T-helper 1 cell treated with Interleukin-12 subunit alpha and Interleukin-12 subunit beta and Interleukin-4 antibody, amounts not matched to agents 30 μg/mL and 1 μg/mL, for 36 hours (primary cell): ENCODE measurements around the gene ORC5.

ENCODE experiments used
- H3K27ac Mint-ChIP-seq: one replicate; pipeline ENCODE4 v1.8.0; 2021; ENCODE audit warnings: mild to moderate bottlenecking, mixed read lengths
- H3K27me3 Mint-ChIP-seq: one replicate; pipeline ENCODE4 v1.8.0; 2021; ENCODE audit warnings: low read depth, mixed read lengths
- H3K36me3 Mint-ChIP-seq: one replicate; pipeline ENCODE4 v1.8.0; 2021; ENCODE audit warnings: low read depth, mixed read lengths
- H3K4me1 Mint-ChIP-seq: one replicate; pipeline ENCODE4 v1.8.0; 2021; ENCODE audit warnings: low read depth, mixed read lengths
- H3K4me3 Mint-ChIP-seq: one replicate; pipeline ENCODE4 v1.8.0; 2021; ENCODE audit warnings: mild to moderate bottlenecking, moderate library complexity, mixed read lengths
- H3K9me3 Mint-ChIP-seq: one replicate; pipeline ENCODE4 v1.8.0; 2021; ENCODE audit warnings: mixed read lengths

The ORC5 gene

GRCh38 chr7:104127204-104127603 lies 80.6 kb downstream of the ORC5 start:
- Mint-ChIP-seq H3K4me1 (no peaks in the 10 kb centered on the region), H3K27me3 (no peaks in the 10 kb centered on the region), H3K9me3 (no peaks in the 10 kb centered on the region), H3K4me3 (no peak overlapping the region), H3K27ac (no peak overlapping the region), H3K36me3 (peaks cover 21% of the 10 kb centered on the region)

- no peak overlapping the region for H3K4me3 Mint-ChIP-seq
Measured at GRCh38 chr7:104126411-104126841, 81.4 kb downstream of the ORC5 start.

GRCh38 chr7:104124893-104125477 lies 82.8 kb downstream of the ORC5 start:
- H3K27ac Mint-ChIP-seq, result no peak overlapping the region
- H3K27me3 Mint-ChIP-seq, result no peaks in the 10 kb centered on the region
- no peaks in the 10 kb centered on the region for H3K4me1 Mint-ChIP-seq
- peaks cover 6% of the 10 kb centered on the region for H3K36me3 Mint-ChIP-seq
- no peaks in the 10 kb centered on the region for H3K9me3 Mint-ChIP-seq
- H3K4me3 Mint-ChIP-seq, result no peak overlapping the region

More at GRCh38 chr7:104126411-104126841, 81.4 kb downstream of the ORC5 start:
- Mint-ChIP-seq H3K36me3 (peaks cover 17% of the 10 kb centered on the region), H3K27me3 (no peaks in the 10 kb centered on the region), H3K27ac (no peak overlapping the region), H3K9me3 (no peaks in the 10 kb centered on the region), H3K4me1 (no peaks in the 10 kb centered on the region)

GRCh38 chr7:104124469-104124868 lies 83.3 kb downstream of the ORC5 start:
- no peak overlapping the region for H3K27ac Mint-ChIP-seq
- H3K4me1 Mint-ChIP-seq, result no peaks in the 10 kb centered on the region
- no peaks in the 10 kb centered on the region for H3K27me3 Mint-ChIP-seq
- H3K9me3 Mint-ChIP-seq, result no peaks in the 10 kb centered on the region
- peaks cover 5% of the 10 kb centered on the region for H3K36me3 Mint-ChIP-seq
- H3K4me3 Mint-ChIP-seq, result no peak overlapping the region

- Mint-ChIP-seq H3K4me1 (no peaks in the 10 kb centered on the region), H3K4me3 (no peak overlapping the region), H3K27me3 (no peaks in the 10 kb centered on the region), H3K36me3 (peaks cover 2% of the 10 kb centered on the region), H3K9me3 (no peaks in the 10 kb centered on the region), H3K27ac (no peak overlapping the region)
Measured at GRCh38 chr7:104123786-104124185, 84.0 kb downstream of the ORC5 start.

GRCh38 chr7:104113788-104114187 lies 94.0 kb downstream of the ORC5 start:
- Mint-ChIP-seq H3K27me3 (peaks cover 5% of the 10 kb centered on the region), H3K4me3 (no peak overlapping the region), H3K9me3 (no peaks in the 10 kb centered on the region), H3K4me1 (no peaks in the 10 kb centered on the region), H3K27ac (no peak overlapping the region), H3K36me3 (no peaks in the 10 kb centered on the region)

GRCh38 chr7:104112623-104113022 lies 95.2 kb downstream of the ORC5 start:
- H3K4me1 Mint-ChIP-seq, result no peaks in the 10 kb centered on the region
- no peaks in the 10 kb centered on the region for H3K36me3 Mint-ChIP-seq
- peaks cover 5% of the 10 kb centered on the region for H3K27me3 Mint-ChIP-seq
- H3K9me3 Mint-ChIP-seq, result no peaks in the 10 kb centered on the region
- H3K4me3 Mint-ChIP-seq, result no peak overlapping the region
- no peak overlapping the region for H3K27ac Mint-ChIP-seq

GRCh38 chr7:104111271-104111670 lies 96.5 kb downstream of the ORC5 start:
- no peaks in the 10 kb centered on the region for H3K36me3 Mint-ChIP-seq
- no peak overlapping the region for H3K4me3 Mint-ChIP-seq
- no peaks in the 10 kb centered on the region for H3K4me1 Mint-ChIP-seq
- H3K27ac Mint-ChIP-seq, result no peak overlapping the region
- peaks cover 5% of the 10 kb centered on the region for H3K27me3 Mint-ChIP-seq
- H3K9me3 Mint-ChIP-seq, result no peaks in the 10 kb centered on the region

- Mint-ChIP-seq H3K4me3 (no peak overlapping the region), H3K9me3 (no peaks in the 10 kb centered on the region), H3K4me1 (no peaks in the 10 kb centered on the region), H3K36me3 (no peaks in the 10 kb centered on the region), H3K27ac (no peak overlapping the region), H3K27me3 (peaks cover 5% of the 10 kb centered on the region)
Measured at GRCh38 chr7:104106108-104106905, 101.5 kb downstream of the ORC5 start.

GRCh38 chr7:104098890-104099289 lies 108.9 kb downstream of the ORC5 start:
- Mint-ChIP-seq H3K27me3 (no peaks in the 10 kb centered on the region), H3K4me3 (no peak overlapping the region), H3K9me3 (no peaks in the 10 kb centered on the region), H3K4me1 (no peaks in the 10 kb centered on the region), H3K27ac (no peak overlapping the region), H3K36me3 (no peaks in the 10 kb centered on the region)

GRCh38 chr7:104096683-104097082 lies 111.1 kb downstream of the ORC5 start:
- Mint-ChIP-seq H3K27me3 (peaks cover 3% of the 10 kb centered on the region), H3K27ac (no peak overlapping the region), H3K4me1 (no peaks in the 10 kb centered on the region), H3K4me3 (no peak overlapping the region), H3K36me3 (no peaks in the 10 kb centered on the region), H3K9me3 (no peaks in the 10 kb centered on the region)

- Mint-ChIP-seq H3K36me3 (no peaks in the 10 kb centered on the region), H3K27ac (no peak overlapping the region), H3K27me3 (peaks cover 3% of the 10 kb centered on the region), H3K4me3 (no peak overlapping the region), H3K4me1 (no peaks in the 10 kb centered on the region), H3K9me3 (no peaks in the 10 kb centered on the region)
Measured at GRCh38 chr7:104093127-104093526, 114.7 kb downstream of the ORC5 start.

GRCh38 chr7:104091242-104091641 lies 116.6 kb downstream of the ORC5 start:
- no peaks in the 10 kb centered on the region for H3K36me3 Mint-ChIP-seq
- no peak overlapping the region for H3K4me3 Mint-ChIP-seq
- H3K27ac Mint-ChIP-seq, result no peak overlapping the region
- no peaks in the 10 kb centered on the region for H3K4me1 Mint-ChIP-seq
- H3K27me3 Mint-ChIP-seq, result peaks cover 3% of the 10 kb centered on the region
- no peaks in the 10 kb centered on the region for H3K9me3 Mint-ChIP-seq

GRCh38 chr7:104089612-104090011 lies 118.2 kb downstream of the ORC5 start:
- Mint-ChIP-seq H3K4me1 (no peaks in the 10 kb centered on the region), H3K9me3 (no peaks in the 10 kb centered on the region), H3K27ac (no peak overlapping the region), H3K27me3 (peaks cover 3% of the 10 kb centered on the region), H3K4me3 (no peak overlapping the region), H3K36me3 (no peaks in the 10 kb centered on the region)

- Mint-ChIP-seq H3K27me3 (peaks cover 3% of the 10 kb centered on the region), H3K9me3 (peaks cover 3% of the 10 kb centered on the region), H3K36me3 (no peaks in the 10 kb centered on the region), H3K4me3 (no peak overlapping the region), H3K27ac (no peak overlapping the region), H3K4me1 (no peaks in the 10 kb centered on the region)
Measured at GRCh38 chr7:104089061-104089460, 118.8 kb downstream of the ORC5 start.
